ENCODE measurements around the gene OGDH. TPM values are rescaled to one million over a fixed set of nuclear protein-coding genes. Genes with fewer than 3 reads are reported as not detected.

Gene OGDH
- total RNA-seq, 1 donor from 2014 or later = 102 TPM

DNA sequence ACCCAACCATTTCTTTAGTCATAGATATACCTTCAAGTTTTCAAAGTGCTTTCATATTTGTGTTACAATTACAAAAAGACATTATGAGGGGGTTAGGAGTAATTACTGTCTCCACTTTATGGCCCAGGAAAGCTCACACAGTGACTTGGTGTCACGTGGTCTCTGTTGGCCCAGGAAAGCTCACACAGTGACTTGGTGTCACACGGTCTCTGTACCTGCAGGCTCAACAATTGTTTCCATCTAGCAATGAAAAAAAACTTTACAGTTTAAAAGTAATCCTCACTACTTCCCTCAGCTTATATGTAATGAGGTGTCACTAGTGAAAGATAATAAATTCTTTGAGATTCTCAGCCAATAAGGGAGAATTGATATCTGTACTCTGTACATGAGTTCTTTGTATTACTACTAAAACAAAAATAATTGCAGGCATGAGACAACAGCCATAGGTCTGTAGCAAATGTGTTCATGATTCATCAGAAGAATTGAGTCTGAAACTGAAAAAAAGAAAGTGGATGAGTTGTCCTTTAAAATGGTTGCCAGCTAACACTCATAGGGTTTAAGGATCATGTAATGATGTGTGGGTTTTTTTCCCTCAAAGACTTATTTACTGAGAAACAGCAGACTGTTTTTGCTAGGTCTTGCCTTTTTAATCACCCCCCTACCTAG is 10.9 kb downstream of the OGDH start:
- no peak for DNase-seq
- Mint-ChIP-seq H3K4me1 (ENCODE audit: low read depth, unreplicated experiment) (peaks cover 16% of the 10 kb centered on the region), H3K4me3 (ENCODE audit: unreplicated experiment) (no peak overlapping the region), H3K9me3 (ENCODE audit: unreplicated experiment) (peaks cover 3% of the 10 kb centered on the region), H3K36me3 (ENCODE audit: unreplicated experiment) (no peaks in the 10 kb centered on the region), H3K27me3 (ENCODE audit: unreplicated experiment) (peaks cover 4% of the 10 kb centered on the region), H3K27ac (ENCODE audit: unreplicated experiment) (no peak overlapping the region)
- TF ChIP-seq, protein P1, sequence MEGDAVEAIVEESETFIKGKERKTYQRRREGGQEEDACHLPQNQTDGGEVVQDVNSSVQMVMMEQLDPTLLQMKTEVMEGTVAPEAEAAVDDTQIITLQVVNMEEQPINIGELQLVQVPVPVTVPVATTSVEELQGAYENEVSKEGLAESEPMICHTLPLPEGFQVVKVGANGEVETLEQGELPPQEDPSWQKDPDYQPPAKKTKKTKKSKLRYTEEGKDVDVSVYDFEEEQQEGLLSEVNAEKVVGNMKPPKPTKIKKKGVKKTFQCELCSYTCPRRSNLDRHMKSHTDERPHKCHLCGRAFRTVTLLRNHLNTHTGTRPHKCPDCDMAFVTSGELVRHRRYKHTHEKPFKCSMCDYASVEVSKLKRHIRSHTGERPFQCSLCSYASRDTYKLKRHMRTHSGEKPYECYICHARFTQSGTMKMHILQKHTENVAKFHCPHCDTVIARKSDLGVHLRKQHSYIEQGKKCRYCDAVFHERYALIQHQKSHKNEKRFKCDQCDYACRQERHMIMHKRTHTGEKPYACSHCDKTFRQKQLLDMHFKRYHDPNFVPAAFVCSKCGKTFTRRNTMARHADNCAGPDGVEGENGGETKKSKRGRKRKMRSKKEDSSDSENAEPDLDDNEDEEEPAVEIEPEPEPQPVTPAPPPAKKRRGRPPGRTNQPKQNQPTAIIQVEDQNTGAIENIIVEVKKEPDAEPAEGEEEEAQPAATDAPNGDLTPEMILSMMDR (IDR thresholded peaks at IDR 0.05; ENCODE audit: partially characterized antibody, unreplicated experiment) = no peak

DNA sequence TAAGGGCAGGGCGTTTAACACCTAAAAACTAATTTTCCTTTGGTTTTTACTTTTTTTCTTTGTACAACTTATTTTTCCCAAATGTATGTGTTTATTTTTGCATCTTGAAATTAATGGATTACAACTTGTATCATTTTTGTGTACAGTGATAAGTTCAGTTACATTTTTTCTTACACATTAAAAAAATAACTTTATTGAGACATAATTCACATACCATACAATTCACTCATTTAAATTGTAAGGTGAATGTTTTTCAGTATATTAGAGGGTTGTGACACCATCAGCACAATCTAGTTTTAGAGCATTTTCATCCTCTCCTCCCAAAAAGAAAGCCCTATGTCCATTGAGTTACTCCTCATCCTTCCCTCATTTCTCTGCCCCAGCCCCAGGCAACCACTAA is 11.6 kb downstream of the OGDH start:
- Mint-ChIP-seq H3K27me3 (ENCODE audit: unreplicated experiment) (peaks cover 3% of the 10 kb centered on the region), H3K27ac (ENCODE audit: unreplicated experiment) (no peak overlapping the region), H3K36me3 (ENCODE audit: unreplicated experiment) (no peaks in the 10 kb centered on the region), H3K9me3 (ENCODE audit: unreplicated experiment) (peaks cover 3% of the 10 kb centered on the region), H3K4me1 (ENCODE audit: low read depth, unreplicated experiment) (peaks cover 17% of the 10 kb centered on the region), H3K4me3 (ENCODE audit: unreplicated experiment) (no peak overlapping the region)
- DNase-seq = no peak
- TF ChIP-seq, protein P1 (IDR thresholded peaks at IDR 0.05; ENCODE audit: partially characterized antibody, unreplicated experiment) = no peak

DNA sequence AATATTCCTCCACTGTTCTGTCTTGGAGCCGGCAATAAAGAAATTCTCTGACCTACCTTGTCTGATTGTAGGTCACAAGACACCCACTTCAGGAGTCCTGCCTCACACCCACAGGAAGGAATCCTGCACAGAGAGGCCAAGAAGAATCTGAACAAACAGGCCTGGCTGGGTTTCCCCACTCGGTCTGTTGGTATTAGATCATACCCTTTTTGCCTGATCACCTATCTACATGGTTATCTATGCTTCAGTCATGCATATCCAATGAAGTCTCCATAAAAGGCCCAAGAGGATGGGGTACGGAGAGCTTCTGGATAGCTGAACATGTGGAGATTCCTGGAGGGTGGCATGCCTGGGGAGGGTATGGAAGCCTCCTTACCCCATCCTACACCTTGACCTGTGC is 12.3 kb downstream of the OGDH start:
- TF ChIP-seq, protein P1 (IDR thresholded peaks at IDR 0.05; ENCODE audit: partially characterized antibody, unreplicated experiment) = no peak
- no peak overlapping the region for H3K4me3 Mint-ChIP-seq (ENCODE audit: unreplicated experiment)
- peaks cover 19% of the 10 kb centered on the region for H3K4me1 Mint-ChIP-seq (ENCODE audit: low read depth, unreplicated experiment)
- H3K9me3 Mint-ChIP-seq (ENCODE audit: unreplicated experiment) = peaks cover 3% of the 10 kb centered on the region
- no peaks in the 10 kb centered on the region for H3K36me3 Mint-ChIP-seq (ENCODE audit: unreplicated experiment)
- DNase-seq = no peak
- peaks cover 3% of the 10 kb centered on the region for H3K27me3 Mint-ChIP-seq (ENCODE audit: unreplicated experiment)
- no peak overlapping the region for H3K27ac Mint-ChIP-seq (ENCODE audit: unreplicated experiment)

DNA sequence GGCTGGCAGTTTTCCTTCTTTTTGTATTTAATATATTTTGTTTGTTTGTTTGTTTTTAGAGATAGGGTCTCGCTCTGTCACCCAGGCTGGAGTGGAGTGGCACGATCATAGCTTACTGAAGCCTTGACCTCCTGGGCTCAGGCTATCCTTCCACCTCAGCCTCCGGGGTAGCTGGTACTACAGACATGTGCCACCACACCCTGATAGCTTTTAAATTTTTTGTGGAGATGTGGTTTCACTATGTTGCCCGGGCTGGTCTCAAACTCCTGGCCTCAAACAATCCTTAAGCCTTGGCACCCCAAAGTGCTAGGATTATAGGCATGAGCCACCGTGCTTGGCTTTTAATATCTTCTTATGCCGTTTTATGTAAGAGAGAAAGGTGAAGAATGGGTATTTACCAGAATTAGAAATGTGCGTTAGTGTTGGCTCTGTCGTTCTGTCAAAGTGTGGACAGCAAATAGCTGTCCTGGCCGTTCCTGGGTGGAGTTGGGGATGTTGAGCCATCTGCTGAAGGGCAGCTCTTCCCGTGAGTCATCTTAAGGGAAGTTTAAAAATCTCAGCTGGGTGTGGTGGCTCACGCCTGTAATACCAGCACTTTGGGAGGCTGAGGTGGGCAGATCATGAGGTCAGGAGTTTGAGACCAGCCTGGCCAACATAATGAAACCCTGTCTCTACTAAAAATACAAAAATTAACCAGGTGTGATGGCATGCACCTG is 14.8 kb downstream of the OGDH start:
- TF ChIP-seq, protein P1 (IDR thresholded peaks at IDR 0.05; ENCODE audit: partially characterized antibody, unreplicated experiment) = no peak
- Mint-ChIP-seq H3K9me3 (ENCODE audit: unreplicated experiment) (no peaks in the 10 kb centered on the region), H3K36me3 (ENCODE audit: unreplicated experiment) (no peaks in the 10 kb centered on the region), H3K4me3 (ENCODE audit: unreplicated experiment) (no peak overlapping the region), H3K4me1 (ENCODE audit: low read depth, unreplicated experiment) (peaks cover 11% of the 10 kb centered on the region), H3K27me3 (ENCODE audit: unreplicated experiment) (no peaks in the 10 kb centered on the region), H3K27ac (ENCODE audit: unreplicated experiment) (no peak overlapping the region)
- no peak for DNase-seq

DNA sequence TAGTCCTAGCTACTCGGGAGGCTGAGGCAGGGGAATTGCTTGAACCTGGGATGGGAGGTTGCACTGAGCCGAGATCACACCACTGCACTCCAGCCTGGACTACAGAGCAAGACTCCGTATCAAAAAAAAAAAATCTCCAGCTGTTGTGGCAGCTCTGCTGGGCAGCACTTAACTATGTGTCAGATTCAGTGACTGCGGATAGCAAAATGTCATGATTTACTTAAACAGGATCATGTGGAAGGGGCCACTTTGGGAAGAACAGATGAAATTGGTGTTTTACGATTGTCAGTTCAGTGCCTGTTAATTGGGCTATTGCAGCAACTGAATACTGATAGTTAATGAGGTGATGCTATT is 15.3 kb downstream of the OGDH start:
- TF ChIP-seq, protein P1 (IDR thresholded peaks at IDR 0.05; ENCODE audit: partially characterized antibody, unreplicated experiment) = no peak
- DNase-seq = no peak
- H3K27ac Mint-ChIP-seq (ENCODE audit: unreplicated experiment) = no peak overlapping the region

More for the DNA sequence above, 15.3 kb downstream of the OGDH start:
- Mint-ChIP-seq H3K36me3 (ENCODE audit: unreplicated experiment) (no peaks in the 10 kb centered on the region), H3K9me3 (ENCODE audit: unreplicated experiment) (no peaks in the 10 kb centered on the region), H3K4me1 (ENCODE audit: low read depth, unreplicated experiment) (peaks cover 11% of the 10 kb centered on the region), H3K27me3 (ENCODE audit: unreplicated experiment) (no peaks in the 10 kb centered on the region), H3K4me3 (ENCODE audit: unreplicated experiment) (no peak overlapping the region)

All from glutamatergic neuron (in vitro differentiated cells).